ENCODE results near the gene ABCG1.

Gene ABCG1

GRCh38 chr21:42254083-42254482 lies 35.1 kb downstream of the ABCG1 start:
- in situ Hi-C loops (cut with HindIII; ENCODE audit: low sequenced_read_pairs), result no loop called here

DNA sequence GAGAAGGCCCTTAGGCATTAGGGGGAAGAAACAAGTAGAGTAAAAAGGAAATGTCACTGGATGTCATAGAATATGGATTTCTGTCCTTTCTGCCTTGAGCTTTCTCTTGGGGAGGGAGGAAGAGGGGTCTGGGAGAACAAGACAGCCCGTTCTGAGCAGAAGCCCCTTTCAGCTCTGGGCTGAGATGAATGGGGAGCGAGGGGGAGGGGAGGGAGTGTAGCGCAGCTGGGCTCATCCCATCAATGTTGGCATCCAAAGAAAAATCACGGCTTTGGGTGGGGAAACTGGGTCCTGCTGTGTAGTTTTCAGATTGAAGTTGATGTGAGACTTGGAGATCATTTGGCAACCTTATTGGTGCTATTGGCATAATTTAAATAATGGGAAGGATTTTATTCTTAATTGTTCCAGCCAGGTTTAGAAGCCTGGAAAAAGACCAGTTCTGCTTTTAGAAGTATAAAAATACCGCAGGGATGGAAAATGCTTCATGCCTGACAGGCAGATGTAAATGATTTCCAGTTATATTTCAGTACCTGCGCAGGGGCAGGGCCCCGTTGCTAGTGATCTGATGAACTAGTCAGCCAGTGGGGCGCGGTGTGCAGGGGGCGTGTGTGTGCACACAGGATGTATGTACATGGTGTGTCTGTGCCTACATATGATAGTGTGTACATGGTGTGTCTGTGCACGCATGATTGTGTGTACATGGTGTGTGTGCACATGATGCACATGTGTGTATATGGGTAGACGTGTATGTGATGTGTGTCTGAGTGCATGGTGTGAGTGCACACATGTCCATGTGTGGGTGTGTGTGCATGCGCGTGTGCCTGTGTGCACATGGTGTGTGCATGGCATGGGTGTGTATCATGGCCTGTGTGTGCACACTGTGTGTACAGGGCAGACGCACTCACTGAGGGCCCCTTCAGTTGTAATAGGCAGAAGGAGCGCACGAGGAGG lies 36.0 kb downstream of the ABCG1 start:
- no peak overlapping the region for H3K4me3 ChIP-seq (ENCODE audit: low read depth, low read length)
- TF ChIP-seq, protein P1, sequence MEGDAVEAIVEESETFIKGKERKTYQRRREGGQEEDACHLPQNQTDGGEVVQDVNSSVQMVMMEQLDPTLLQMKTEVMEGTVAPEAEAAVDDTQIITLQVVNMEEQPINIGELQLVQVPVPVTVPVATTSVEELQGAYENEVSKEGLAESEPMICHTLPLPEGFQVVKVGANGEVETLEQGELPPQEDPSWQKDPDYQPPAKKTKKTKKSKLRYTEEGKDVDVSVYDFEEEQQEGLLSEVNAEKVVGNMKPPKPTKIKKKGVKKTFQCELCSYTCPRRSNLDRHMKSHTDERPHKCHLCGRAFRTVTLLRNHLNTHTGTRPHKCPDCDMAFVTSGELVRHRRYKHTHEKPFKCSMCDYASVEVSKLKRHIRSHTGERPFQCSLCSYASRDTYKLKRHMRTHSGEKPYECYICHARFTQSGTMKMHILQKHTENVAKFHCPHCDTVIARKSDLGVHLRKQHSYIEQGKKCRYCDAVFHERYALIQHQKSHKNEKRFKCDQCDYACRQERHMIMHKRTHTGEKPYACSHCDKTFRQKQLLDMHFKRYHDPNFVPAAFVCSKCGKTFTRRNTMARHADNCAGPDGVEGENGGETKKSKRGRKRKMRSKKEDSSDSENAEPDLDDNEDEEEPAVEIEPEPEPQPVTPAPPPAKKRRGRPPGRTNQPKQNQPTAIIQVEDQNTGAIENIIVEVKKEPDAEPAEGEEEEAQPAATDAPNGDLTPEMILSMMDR (IDR thresholded peaks at IDR 0.05; ENCODE audit: low read depth, low read length, missing control alignments), result no peak
- in situ Hi-C loops (cut with HindIII; ENCODE audit: low sequenced_read_pairs), result no loop called here
- DNase-seq (ENCODE audit: low read depth), result no peak

More at GRCh38 chr21:42254083-42254482, 35.1 kb downstream of the ABCG1 start:
- no peak for DNase-seq (ENCODE audit: low read depth)
- TF ChIP-seq, protein P1 (IDR thresholded peaks at IDR 0.05; ENCODE audit: low read depth, low read length, missing control alignments), result no peak
- H3K4me3 ChIP-seq (ENCODE audit: low read depth, low read length), result no peak overlapping the region

DNA sequence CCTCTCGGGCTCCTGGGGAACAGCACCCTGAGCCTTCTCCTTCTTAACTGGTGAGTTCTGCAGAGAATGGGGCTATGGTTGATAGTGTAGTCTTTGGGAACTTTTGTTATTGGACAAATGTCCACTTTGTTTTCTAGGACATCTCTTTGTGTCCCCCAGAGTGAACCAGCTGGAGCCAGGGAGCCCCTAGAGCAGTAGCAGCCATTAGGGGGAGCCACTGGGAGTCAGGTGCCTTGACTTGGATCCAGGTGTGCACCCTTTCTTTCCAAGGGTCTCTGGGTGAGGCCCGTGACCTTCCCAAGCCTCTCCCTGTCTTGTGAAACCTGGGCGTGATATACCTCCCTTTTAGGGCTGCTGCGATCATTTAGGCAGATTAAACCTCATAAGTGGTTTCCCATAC lies 36.9 kb downstream of the ABCG1 start:
- in situ Hi-C loops (cut with HindIII; ENCODE audit: low sequenced_read_pairs), result no loop called here
- TF ChIP-seq, protein P1 (IDR thresholded peaks at IDR 0.05; ENCODE audit: low read depth, low read length, missing control alignments), result no peak
- DNase-seq (ENCODE audit: low read depth), result no peak
- H3K4me3 ChIP-seq (ENCODE audit: low read depth, low read length), result no peak overlapping the region

DNA sequence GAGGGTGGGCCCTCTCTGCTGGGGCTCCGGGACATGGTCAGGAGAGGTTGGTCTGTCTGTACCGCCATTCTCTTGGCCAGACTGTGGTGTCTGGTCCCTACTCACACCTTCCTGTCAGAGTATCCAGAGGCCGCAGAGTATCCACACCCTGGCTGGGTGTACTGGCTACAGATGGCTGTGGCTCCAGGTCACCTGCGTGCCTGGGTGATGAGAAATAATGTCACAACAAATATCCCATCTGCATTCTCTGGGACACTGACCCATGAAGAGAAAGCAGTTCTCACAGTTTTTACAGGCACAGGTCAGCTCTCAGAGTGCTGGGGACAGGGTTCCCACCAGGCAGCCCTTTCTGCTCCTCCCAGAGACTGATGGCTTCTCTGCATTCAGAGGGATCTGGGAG lies 37.4 kb downstream of the ABCG1 start:
- in situ Hi-C loops (cut with HindIII; ENCODE audit: low sequenced_read_pairs), result no loop called here
- no peak overlapping the region for H3K4me3 ChIP-seq (ENCODE audit: low read depth, low read length)
- TF ChIP-seq, protein P1 (IDR thresholded peaks at IDR 0.05; ENCODE audit: low read depth, low read length, missing control alignments), result no peak
- no peak for DNase-seq (ENCODE audit: low read depth)

GRCh38 chr21:42257091-42257765 lies 38.3 kb downstream of the ABCG1 start:
- TF ChIP-seq, protein P1 (IDR thresholded peaks at IDR 0.05; ENCODE audit: low read depth, low read length, missing control alignments), result no peak
- no peak overlapping the region for H3K4me3 ChIP-seq (ENCODE audit: low read depth, low read length)
- no peak for DNase-seq (ENCODE audit: low read depth)
- in situ Hi-C loops (cut with HindIII; ENCODE audit: low sequenced_read_pairs), result no loop called here

GRCh38 chr21:42258150-42258884 lies 39.4 kb downstream of the ABCG1 start:
- in situ Hi-C loops (cut with HindIII; ENCODE audit: low sequenced_read_pairs), result no loop called here
- no peak overlapping the region for H3K4me3 ChIP-seq (ENCODE audit: low read depth, low read length)
- TF ChIP-seq, protein P1 (IDR thresholded peaks at IDR 0.05; ENCODE audit: low read depth, low read length, missing control alignments), result peak; percentile 69
- DNase-seq (ENCODE audit: low read depth), result no peak
